ENCODE results near the gene GIGYF2. TPM values are rescaled to one million over a fixed set of nuclear protein-coding genes. Genes with fewer than 3 reads are reported as not detected.

GIGYF2 gene
- total and polyA plus RNA-seq, 2 donors = 19.1 to 35.8 TPM

DNA sequence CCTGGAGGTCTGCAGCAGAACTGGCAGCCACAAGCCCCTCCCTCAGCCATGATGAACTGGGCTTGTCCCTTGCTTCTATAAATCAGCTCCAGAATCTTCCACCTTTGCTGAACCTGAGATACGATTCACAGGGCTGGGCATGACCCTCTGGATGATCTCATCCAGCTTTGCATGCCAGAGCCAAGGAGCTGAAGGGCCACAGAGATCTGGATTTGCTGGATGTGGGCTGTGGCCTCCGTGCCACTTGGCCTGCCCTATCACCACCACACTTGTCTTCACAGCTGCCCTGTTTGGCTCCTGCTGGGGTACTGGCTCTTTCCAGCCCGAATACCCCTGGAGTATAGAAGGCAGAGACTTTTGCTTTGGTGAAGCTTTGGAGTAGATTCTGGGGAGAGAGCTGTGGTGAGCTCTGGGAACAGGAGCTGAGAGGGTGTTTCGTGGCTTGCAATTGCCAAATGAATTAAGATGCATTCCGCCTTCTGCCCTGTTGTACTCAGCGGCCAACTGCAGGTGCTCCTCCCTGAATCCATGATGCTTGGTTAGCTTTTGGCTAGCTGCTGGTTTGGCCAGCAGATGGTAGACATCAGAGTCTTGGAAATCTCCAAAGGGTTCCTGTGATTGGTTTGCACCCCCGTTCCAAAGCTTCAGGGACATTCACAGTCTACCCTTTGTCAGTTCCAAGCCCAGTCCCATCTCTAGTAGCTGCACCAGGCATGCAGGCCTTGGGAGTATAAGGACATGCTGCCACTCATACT lies 30.9 kb upstream of the GIGYF2 start:
- WGBS = 92% methylated on average over 7 of the region's 7 CpGs
- Histone ChIP-seq H3K4me1 (ENCODE audit: control insufficient read depth in 2 of 2, insufficient read depth in 2 of 2, low read length in 2 of 2) (no peaks in the 10 kb centered on the region), H3K27me3 (ENCODE audit: control insufficient read depth in 2 of 2, insufficient read depth in 1 of 2, low read length in 1 of 2) (peaks cover 0 to 2% of the 10 kb centered on the region in 2 donors), H3K36me3 (ENCODE audit: control insufficient read depth in 2 of 2, insufficient read depth in 2 of 2, low read length in 1 of 2) (no peaks in the 10 kb centered on the region), H3K27ac (ENCODE audit: low read depth in 1 of 2, low read length in 1 of 2) (no peak overlapping the region), H3K9me3 (ENCODE audit: control insufficient read depth in 2 of 2, insufficient read depth in 1 of 2, low read length in 1 of 2) (no peaks in the 10 kb centered on the region), H3K4me3 (ENCODE audit: low read length in 2 of 2) (no peak overlapping the region)
- DNase-seq (ENCODE audit: low read depth in 6 of 9, low spot score in 9 of 9) = no peak

DNA sequence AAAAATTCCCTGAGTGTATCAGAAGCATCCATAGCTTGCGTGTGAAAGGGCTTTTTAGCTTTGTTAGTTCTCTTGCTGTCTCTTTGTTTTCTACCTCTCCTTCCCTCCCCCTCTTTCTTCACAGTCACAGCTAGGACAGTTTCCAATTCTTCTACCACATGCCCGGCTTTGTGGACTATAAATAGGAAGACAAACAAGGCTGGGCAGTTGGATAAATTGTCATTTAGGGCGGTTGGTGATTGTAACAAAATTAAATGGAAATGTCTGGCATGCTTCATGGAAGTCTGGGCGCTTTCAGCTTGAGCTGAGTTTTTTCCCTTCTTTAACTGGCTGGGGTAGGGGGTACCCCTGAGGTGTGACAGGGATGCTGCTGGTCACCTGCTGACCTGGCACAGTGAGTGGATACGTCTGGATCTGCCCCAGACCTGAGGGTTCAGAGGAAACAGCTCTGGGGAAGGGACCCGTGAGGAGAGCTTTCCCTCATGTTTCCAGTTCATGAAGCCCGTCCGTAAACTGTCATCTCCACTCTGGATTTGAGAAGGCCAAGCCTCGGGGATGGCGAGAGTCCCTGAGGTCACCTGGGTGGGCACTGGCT lies 29.0 kb upstream of the GIGYF2 start:
- Histone ChIP-seq H3K27ac (ENCODE audit: low read depth in 1 of 2, low read length in 1 of 2) (no peak overlapping the region), H3K9me3 (ENCODE audit: control insufficient read depth in 2 of 2, insufficient read depth in 1 of 2, low read length in 1 of 2) (no peaks in the 10 kb centered on the region), H3K27me3 (ENCODE audit: control insufficient read depth in 2 of 2, insufficient read depth in 1 of 2, low read length in 1 of 2) (peaks cover 0 to 2% of the 10 kb centered on the region in 2 donors), H3K4me1 (ENCODE audit: control insufficient read depth in 2 of 2, insufficient read depth in 2 of 2, low read length in 2 of 2) (no peaks in the 10 kb centered on the region), H3K4me3 (ENCODE audit: low read length in 2 of 2) (no peak overlapping the region), H3K36me3 (ENCODE audit: control insufficient read depth in 2 of 2, insufficient read depth in 2 of 2, low read length in 1 of 2) (no peaks in the 10 kb centered on the region)
- 91% methylated on average over 10 of the region's 10 CpGs for WGBS
- no peak for DNase-seq (ENCODE audit: low read depth in 6 of 9, low spot score in 9 of 9)

DNA sequence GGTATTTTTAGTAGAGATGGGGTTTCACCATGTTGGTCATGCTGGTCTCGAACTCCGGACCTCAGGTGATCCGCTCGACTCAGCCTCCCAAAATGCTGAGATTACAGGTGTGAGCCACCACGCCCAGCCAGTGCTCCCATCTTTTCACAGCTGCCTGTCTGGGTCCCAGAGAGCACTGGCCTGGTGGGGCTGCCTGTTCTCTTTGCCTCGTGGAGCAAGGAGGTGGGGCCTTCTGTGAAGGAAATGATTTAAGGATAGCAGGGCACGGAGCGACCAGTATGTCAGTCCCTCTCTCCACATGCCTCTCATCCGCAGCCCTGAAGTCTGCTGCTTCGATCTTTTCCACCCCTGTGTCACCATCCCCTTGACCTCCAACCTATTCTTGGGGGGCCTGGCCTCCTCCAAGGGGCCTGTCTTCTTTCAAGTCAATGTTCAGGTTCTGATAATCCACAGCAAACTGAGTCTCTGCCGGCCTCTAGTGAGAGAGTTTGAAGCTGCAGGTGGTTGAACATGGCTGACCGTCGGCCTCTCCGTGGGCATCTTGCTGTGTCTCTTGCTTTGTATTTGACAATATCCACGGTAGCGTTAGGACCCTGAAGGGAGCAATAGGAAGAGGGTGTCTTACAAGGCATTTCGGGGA lies 28.2 kb upstream of the GIGYF2 start:
- peaks cover 0 to 2% of the 10 kb centered on the region in 2 donors for H3K27me3 ChIP-seq (ENCODE audit: control insufficient read depth in 2 of 2, insufficient read depth in 1 of 2, low read length in 1 of 2)
- DNase-seq (ENCODE audit: low read depth in 6 of 9, low spot score in 9 of 9) = no peak
- no peaks in the 10 kb centered on the region for H3K36me3 ChIP-seq (ENCODE audit: control insufficient read depth in 2 of 2, insufficient read depth in 2 of 2, low read length in 1 of 2)
- H3K4me1 ChIP-seq (ENCODE audit: control insufficient read depth in 2 of 2, insufficient read depth in 2 of 2, low read length in 2 of 2) = no peaks in the 10 kb centered on the region
- H3K27ac ChIP-seq (ENCODE audit: low read depth in 1 of 2, low read length in 1 of 2) = no peak overlapping the region
- WGBS = 75% methylated on average over 17 of the region's 17 CpGs
- no peaks in the 10 kb centered on the region for H3K9me3 ChIP-seq (ENCODE audit: control insufficient read depth in 2 of 2, insufficient read depth in 1 of 2, low read length in 1 of 2)
- no peak overlapping the region for H3K4me3 ChIP-seq (ENCODE audit: low read length in 2 of 2)

DNA sequence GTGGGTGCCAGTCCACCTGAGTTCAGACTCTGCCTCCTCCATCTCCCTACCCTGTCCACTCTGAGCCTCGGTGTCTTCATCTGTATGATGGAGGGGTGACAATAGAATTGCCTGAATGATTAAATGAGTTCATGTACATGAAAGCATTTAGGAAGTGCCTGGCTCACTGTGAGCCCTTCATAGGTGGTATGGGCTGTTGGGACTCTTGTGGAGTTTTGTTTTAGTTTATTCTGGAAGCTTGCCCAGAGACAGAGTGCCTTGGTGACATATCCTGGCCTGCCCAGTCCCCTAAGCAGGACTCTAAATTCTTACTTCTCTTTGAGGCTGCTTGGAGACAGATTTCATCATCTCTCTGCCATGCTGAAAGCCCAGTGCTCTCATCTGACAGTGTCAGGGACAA lies 24.5 kb upstream of the GIGYF2 start:
- Histone ChIP-seq H3K4me3 (ENCODE audit: low read length in 2 of 2) (no peak overlapping the region), H3K36me3 (ENCODE audit: control insufficient read depth in 2 of 2, insufficient read depth in 2 of 2, low read length in 1 of 2) (no peaks in the 10 kb centered on the region), H3K27ac (ENCODE audit: low read depth in 1 of 2, low read length in 1 of 2) (no peak overlapping the region), H3K4me1 (ENCODE audit: control insufficient read depth in 2 of 2, insufficient read depth in 2 of 2, low read length in 2 of 2) (no peaks in the 10 kb centered on the region), H3K9me3 (ENCODE audit: control insufficient read depth in 2 of 2, insufficient read depth in 1 of 2, low read length in 1 of 2) (no peaks in the 10 kb centered on the region), H3K27me3 (ENCODE audit: control insufficient read depth in 2 of 2, insufficient read depth in 1 of 2, low read length in 1 of 2) (peaks cover 0 to 2% of the 10 kb centered on the region in 2 donors)
- no peak for DNase-seq (ENCODE audit: low read depth in 6 of 9, low spot score in 9 of 9)
- 93% methylated on average over 1 of the region's 1 CpG for WGBS

DNA sequence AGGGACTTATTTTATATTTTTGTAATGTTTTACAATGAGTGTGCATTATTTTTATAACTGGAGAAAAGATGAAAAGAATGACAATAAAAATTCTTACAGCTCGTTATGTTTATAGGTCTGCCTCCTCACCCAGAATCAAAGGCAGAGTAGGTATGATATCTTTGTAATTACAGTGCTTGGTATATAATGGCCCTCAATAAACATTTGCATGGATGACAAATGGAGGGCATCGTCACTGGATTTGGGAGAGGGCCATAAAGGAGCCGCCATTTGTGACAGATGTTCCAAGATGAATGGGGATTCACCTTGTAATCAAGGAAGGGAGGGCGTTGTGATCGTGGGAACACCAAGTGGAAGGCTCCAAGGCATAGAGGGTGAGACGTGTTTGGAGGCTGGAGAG lies 22.6 kb upstream of the GIGYF2 start:
- no peak overlapping the region for H3K27ac ChIP-seq (ENCODE audit: low read depth in 1 of 2, low read length in 1 of 2)
- H3K4me1 ChIP-seq (ENCODE audit: control insufficient read depth in 2 of 2, insufficient read depth in 2 of 2, low read length in 2 of 2) = no peaks in the 10 kb centered on the region
- no peaks in the 10 kb centered on the region for H3K27me3 ChIP-seq (ENCODE audit: control insufficient read depth in 2 of 2, insufficient read depth in 1 of 2, low read length in 1 of 2)
- H3K4me3 ChIP-seq (ENCODE audit: low read length in 2 of 2) = no peak overlapping the region
- WGBS = 93% methylated on average over 6 of the region's 6 CpGs
- no peak for DNase-seq (ENCODE audit: low read depth in 6 of 9, low spot score in 9 of 9)
- no peaks in the 10 kb centered on the region for H3K9me3 ChIP-seq (ENCODE audit: control insufficient read depth in 2 of 2, insufficient read depth in 1 of 2, low read length in 1 of 2)
- H3K36me3 ChIP-seq (ENCODE audit: control insufficient read depth in 2 of 2, insufficient read depth in 2 of 2, low read length in 1 of 2) = no peaks in the 10 kb centered on the region

DNA sequence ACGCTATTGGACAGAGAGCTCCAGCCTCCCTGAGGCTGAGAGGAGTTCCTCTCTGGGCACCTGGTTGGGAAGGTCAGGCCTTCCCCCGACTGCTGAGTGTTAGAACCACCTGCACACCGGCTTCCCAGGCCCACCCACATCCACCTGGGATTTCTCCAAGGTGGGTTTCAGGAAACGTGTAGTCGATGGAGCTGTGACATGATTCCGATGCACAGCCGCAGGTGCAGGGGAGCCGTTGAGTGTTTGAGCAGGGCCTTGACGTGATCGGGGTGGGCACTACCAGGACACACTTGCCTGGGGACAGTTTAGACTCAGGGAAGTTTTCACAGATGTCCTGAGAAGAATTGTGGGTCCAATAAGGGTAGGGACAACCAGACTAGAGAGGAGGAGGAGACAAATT lies 21.8 kb upstream of the GIGYF2 start:
- no peak overlapping the region for H3K27ac ChIP-seq (ENCODE audit: low read depth in 1 of 2, low read length in 1 of 2)
- DNase-seq (ENCODE audit: low read depth in 6 of 9, low spot score in 9 of 9) = no peak
- H3K36me3 ChIP-seq (ENCODE audit: control insufficient read depth in 2 of 2, insufficient read depth in 2 of 2, low read length in 1 of 2) = no peaks in the 10 kb centered on the region
- H3K27me3 ChIP-seq (ENCODE audit: control insufficient read depth in 2 of 2, insufficient read depth in 1 of 2, low read length in 1 of 2) = no peaks in the 10 kb centered on the region
- H3K4me1 ChIP-seq (ENCODE audit: control insufficient read depth in 2 of 2, insufficient read depth in 2 of 2, low read length in 2 of 2) = no peaks in the 10 kb centered on the region
- H3K4me3 ChIP-seq (ENCODE audit: low read length in 2 of 2) = no peak overlapping the region
- H3K9me3 ChIP-seq (ENCODE audit: control insufficient read depth in 2 of 2, insufficient read depth in 1 of 2, low read length in 1 of 2) = no peaks in the 10 kb centered on the region
- 97% methylated on average over 10 of the region's 10 CpGs for WGBS

DNA sequence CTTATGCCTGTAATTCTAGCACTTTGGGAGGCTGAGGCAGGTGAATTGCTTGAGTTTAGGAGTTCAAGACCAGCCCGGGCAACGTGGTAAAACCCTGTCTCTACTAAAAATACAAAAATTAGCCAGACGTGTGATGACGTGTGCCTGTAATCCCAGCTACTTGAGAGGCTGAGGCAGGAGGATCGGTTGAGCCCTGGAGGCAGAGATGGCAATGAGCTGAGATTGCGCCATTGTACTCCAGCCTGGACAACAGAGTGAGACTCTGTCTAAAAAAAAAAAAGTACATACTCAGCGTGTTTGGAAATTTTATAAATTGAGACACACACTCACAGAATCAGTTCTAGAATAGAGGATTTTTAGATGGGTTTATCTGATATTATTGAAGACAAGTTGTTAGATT lies 17.1 kb upstream of the GIGYF2 start:
- Histone ChIP-seq H3K27me3 (ENCODE audit: control insufficient read depth in 2 of 2, insufficient read depth in 1 of 2, low read length in 1 of 2) (peaks cover 0 to 10% of the 10 kb centered on the region in 2 donors), H3K4me3 (ENCODE audit: low read length in 2 of 2) (no peak overlapping the region), H3K4me1 (ENCODE audit: control insufficient read depth in 2 of 2, insufficient read depth in 2 of 2, low read length in 2 of 2) (no peaks in the 10 kb centered on the region), H3K27ac (ENCODE audit: low read depth in 1 of 2, low read length in 1 of 2) (no peak overlapping the region), H3K9me3 (ENCODE audit: control insufficient read depth in 2 of 2, insufficient read depth in 1 of 2, low read length in 1 of 2) (no peaks in the 10 kb centered on the region), H3K36me3 (ENCODE audit: control insufficient read depth in 2 of 2, insufficient read depth in 2 of 2, low read length in 1 of 2) (no peaks in the 10 kb centered on the region)
- DNase-seq (ENCODE audit: low read depth in 6 of 9, low spot score in 9 of 9) = no peak
- 97% methylated on average over 7 of the region's 7 CpGs for WGBS

DNA sequence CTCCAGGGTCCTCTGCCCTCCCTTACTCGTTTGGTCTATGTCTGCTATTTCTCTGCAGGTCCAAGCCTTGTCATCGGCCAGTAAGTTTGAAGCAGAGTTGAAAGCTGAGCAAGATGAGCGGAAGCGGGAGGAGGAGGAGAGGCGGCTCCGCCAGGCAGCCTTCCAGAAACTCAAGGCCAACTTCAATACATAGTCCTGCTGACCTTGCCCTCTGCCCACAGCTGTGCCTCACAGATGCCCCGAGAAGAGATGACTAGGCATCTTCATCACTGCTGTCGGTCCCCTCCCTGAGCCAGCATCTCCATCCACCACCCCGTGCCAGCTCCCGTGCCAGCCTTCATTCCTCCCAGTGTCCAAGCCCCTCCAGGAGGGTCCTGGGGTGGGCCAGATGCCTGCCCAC lies 15.6 kb upstream of the GIGYF2 start:
- WGBS = 96% methylated on average over 10 of the region's 10 CpGs
- peaks cover 0 to 10% of the 10 kb centered on the region in 2 donors for H3K27me3 ChIP-seq (ENCODE audit: control insufficient read depth in 2 of 2, insufficient read depth in 1 of 2, low read length in 1 of 2)
- no peak for DNase-seq (ENCODE audit: low read depth in 6 of 9, low spot score in 9 of 9)
- H3K4me3 ChIP-seq (ENCODE audit: low read length in 2 of 2) = no peak overlapping the region
- H3K4me1 ChIP-seq (ENCODE audit: control insufficient read depth in 2 of 2, insufficient read depth in 2 of 2, low read length in 2 of 2) = no peaks in the 10 kb centered on the region
- no peaks in the 10 kb centered on the region for H3K36me3 ChIP-seq (ENCODE audit: control insufficient read depth in 2 of 2, insufficient read depth in 2 of 2, low read length in 1 of 2)
- H3K9me3 ChIP-seq (ENCODE audit: control insufficient read depth in 2 of 2, insufficient read depth in 1 of 2, low read length in 1 of 2) = no peaks in the 10 kb centered on the region
- no peak overlapping the region for H3K27ac ChIP-seq (ENCODE audit: low read depth in 1 of 2, low read length in 1 of 2)

DNA sequence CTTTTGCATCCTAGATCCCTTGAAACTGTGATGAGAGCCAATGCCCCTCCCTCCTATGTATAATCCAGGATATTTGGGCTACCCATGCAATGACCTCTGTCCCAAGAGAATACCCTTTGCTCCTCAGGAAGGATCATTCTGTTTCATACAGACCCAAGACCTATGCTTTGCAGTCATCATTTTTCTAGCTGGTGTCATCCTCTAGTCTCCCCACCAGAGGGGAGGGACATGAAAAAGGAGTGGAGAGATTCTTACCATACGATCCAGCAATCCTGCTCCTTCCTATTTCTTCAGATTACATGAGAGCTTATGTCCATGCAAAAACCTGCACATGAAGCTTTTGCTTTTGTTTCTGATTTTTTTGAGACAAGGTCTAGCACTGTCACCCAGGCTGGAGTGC lies 13.8 kb upstream of the GIGYF2 start:
- DNase-seq (ENCODE audit: low read depth in 6 of 9, low spot score in 9 of 9) = no peak
- no peaks in the 10 kb centered on the region for H3K36me3 ChIP-seq (ENCODE audit: control insufficient read depth in 2 of 2, insufficient read depth in 2 of 2, low read length in 1 of 2)
- H3K27ac ChIP-seq (ENCODE audit: low read depth in 1 of 2, low read length in 1 of 2) = no peak overlapping the region
- no peaks in the 10 kb centered on the region for H3K4me1 ChIP-seq (ENCODE audit: control insufficient read depth in 2 of 2, insufficient read depth in 2 of 2, low read length in 2 of 2)
- H3K4me3 ChIP-seq (ENCODE audit: low read length in 2 of 2) = no peak overlapping the region
- H3K27me3 ChIP-seq (ENCODE audit: control insufficient read depth in 2 of 2, insufficient read depth in 1 of 2, low read length in 1 of 2) = peaks cover 0 to 10% of the 10 kb centered on the region in 2 donors
- WGBS = 85% methylated on average over 1 of the region's 1 CpG
- H3K9me3 ChIP-seq (ENCODE audit: control insufficient read depth in 2 of 2, insufficient read depth in 1 of 2, low read length in 1 of 2) = no peaks in the 10 kb centered on the region

Data from thymus (tissue), 11 donors.